NCI-H2029 (cell line): ENCODE measurements around the gene GOSR1.
"Not testable (repeated sequence)": the region's sequence is repeated elsewhere in the genome, so short reads cannot be mapped to it uniquely, and the experiment has no call there.

Experiments used
- DNase-seq: peaks from one replicate; lab custom pipeline; 2025; lab: John Stamatoyannopoulos, UW

Gene GOSR1

GRCh38 chr17:30477083-30477773, at the start of gene GOSR1:
GOSR1 (plus strand) TSS chr17:30477408; CDS start chr17:30477434, 26 bp downstream.
- DNase-seq = peak; percentile 86

GRCh38 chr17:30427611-30428010, 49.6 kb upstream of the GOSR1 start:
- no peak for DNase-seq

- DNase-seq = no peak
These were observed 48.1 kb upstream of the GOSR1 start for GRCh38 chr17:30429155-30429554.

GRCh38 chr17:30433514-30433913, 43.7 kb upstream of the GOSR1 start:
- DNase-seq = peak; percentile 83

GRCh38 chr17:30436729-30437128, 40.5 kb upstream of the GOSR1 start:
- DNase-seq = no peak

GRCh38 chr17:30443721-30444120, 33.5 kb upstream of the GOSR1 start:
- no peak for DNase-seq

- DNase-seq = not testable (repeated sequence)
These were observed 30.6 kb upstream of the GOSR1 start for GRCh38 chr17:30446640-30447039.

- DNase-seq = no peak
These were observed 27.7 kb upstream of the GOSR1 start for GRCh38 chr17:30449480-30449879.

- DNase-seq = no peak
These were observed 26.8 kb upstream of the GOSR1 start for GRCh38 chr17:30450125-30451027.

GRCh38 chr17:30454635-30455034, 22.6 kb upstream of the GOSR1 start:
- no peak for DNase-seq

- DNase-seq = no peak
These were observed 18.8 kb upstream of the GOSR1 start for GRCh38 chr17:30458371-30458770.

- not testable (repeated sequence) for DNase-seq
These were observed 18.3 kb upstream of the GOSR1 start for GRCh38 chr17:30458797-30459413.

- DNase-seq = no peak
These were observed 8.7 kb upstream of the GOSR1 start for GRCh38 chr17:30468465-30468864.

GRCh38 chr17:30472238-30472890, 4.8 kb upstream of the GOSR1 start:
- no peak for DNase-seq

GRCh38 chr17:30475206-30475605, 2.0 kb upstream of the GOSR1 start:
- DNase-seq = no peak

- no peak for DNase-seq
These were observed 504 bp upstream of the GOSR1 start for GRCh38 chr17:30476726-30477082.

GRCh38 chr17:30477774-30478115, 537 bp downstream of the GOSR1 start:
- DNase-seq = no peak

- DNase-seq = no peak
These were observed 5.3 kb downstream of the GOSR1 start for GRCh38 chr17:30482555-30482954.

GRCh38 chr17:30483159-30483558, 6.0 kb downstream of the GOSR1 start:
- DNase-seq = no peak

GRCh38 chr17:30493780-30494179, 16.6 kb downstream of the GOSR1 start:
- no peak for DNase-seq

- no peak for DNase-seq
These were observed 18.4 kb downstream of the GOSR1 start for GRCh38 chr17:30495586-30495985.

GRCh38 chr17:30503558-30503957, 26.4 kb downstream of the GOSR1 start:
- DNase-seq = no peak
